ELF-1 (cell line): ENCODE measurements around the gene GNB1.

ENCODE experiments used
- DNase-seq: peaks from one replicate; pipeline ENCODE4 v3.0.0-alpha.2; 2016; ENCODE audit warnings: low read depth, low spot score

The GNB1 gene

DNA sequence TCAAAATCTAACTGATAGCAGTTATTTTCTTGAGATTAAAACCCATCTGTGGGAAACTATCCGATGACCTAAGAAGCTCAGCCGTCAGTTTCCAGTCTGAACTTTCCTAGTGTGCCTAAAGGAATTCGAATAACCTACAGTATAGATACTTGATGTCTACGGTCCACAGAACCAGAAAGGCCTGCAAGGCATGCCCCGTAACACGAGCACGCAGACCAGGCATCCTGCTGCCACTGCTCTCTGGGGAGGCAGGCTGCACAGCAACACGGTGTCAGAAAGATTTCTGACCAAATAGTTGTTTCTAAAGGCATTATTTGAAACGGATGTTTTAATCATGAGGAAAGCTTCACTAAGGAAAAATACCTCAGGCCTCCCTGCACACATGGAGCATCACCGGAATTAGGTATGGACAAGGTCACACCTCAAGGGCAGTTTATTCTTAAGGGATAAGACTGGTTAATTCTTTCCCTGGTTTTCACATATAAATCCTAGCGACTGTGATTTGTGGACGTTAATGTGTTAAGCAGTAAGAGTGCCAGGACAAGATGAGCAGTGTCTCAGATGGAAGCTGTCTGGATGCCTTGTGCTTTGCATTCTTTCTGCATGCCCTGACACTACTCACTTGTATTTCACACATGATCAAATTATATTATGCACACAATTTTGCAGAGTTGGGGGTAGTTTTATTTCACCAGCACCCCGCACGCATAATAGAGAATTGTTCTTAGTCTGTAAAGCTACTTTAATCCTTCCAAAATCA, 63.6 kb downstream of the GNB1 start:
- DNase-seq: no peak

DNA sequence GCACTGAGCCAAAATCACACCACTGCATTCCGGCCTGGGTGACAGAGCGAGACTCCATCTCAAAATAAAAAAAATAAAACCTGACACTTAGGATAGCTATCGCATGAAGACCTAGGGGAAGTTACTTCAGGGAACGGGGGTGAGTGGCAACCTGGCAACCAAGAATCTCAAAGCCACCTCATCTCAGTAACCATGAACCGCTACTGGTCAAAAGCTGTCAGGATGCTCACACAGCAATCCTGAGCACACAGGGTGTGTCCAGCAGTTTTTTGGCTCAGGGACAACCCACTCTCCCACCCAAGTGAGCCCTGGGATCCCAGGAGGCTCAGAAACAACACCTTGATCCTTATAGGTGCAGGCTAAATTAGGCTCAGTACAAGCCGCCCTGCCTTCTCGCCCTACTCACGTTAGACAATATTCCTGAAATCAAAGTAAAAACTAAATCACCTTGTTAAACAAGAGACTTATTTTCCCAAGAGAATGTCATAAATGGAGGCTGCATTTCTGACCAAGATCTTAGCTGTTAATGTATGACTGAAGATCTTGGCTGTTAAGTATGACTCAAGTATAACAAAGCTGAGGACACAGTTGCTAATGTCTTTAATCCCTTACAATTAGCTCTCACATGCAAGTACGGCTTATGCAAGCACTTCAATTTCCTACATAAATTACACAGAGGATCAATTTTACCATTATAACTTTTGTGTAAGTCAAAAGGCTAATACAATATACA, 64.4 kb downstream of the GNB1 start:
- no peak for DNase-seq

DNA sequence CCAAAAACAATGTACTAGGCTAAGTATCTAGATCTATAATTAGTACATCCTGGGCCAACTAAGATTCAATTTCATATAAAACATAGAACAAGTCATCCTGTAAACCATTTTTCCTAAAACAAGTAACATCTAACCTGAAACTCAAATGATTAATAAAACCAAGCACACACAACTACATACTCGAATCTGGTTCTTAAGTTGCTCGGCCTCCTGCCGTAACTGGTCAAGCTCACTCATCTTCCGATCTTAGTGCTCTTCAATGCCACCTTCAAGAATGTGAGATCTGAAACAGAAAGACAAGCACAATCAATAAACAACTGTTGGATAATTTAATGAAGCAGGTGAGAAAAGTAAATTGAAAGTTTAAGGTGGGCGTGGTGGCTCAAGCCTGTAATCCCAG, 65.7 kb downstream of the GNB1 start:
- no peak for DNase-seq

GRCh38 chr1:1819762-1820161, 71.1 kb downstream of the GNB1 start:
- no peak for DNase-seq

DNA sequence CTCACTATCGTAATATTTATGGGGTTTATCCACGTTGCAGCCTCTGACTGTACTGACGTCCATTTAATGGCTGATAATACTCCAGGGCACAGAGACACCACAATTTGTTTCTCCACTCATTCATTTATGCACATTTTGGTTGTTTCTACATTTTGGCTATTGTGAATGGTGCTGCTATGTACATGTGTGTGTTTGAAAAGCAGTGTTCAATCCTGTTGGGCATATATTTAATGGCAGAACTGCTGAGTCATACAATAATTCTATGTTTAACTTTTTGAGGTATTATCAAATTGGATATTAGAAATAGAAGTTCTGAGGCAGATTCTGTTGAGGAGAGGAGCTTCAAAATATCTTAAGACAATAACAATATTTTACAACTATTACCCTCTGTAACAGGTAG, 73.7 kb downstream of the GNB1 start:
- no peak for DNase-seq

- DNase-seq: no peak
Measured at GRCh38 chr1:1815606-1816281, 75.1 kb downstream of the GNB1 start.

DNA sequence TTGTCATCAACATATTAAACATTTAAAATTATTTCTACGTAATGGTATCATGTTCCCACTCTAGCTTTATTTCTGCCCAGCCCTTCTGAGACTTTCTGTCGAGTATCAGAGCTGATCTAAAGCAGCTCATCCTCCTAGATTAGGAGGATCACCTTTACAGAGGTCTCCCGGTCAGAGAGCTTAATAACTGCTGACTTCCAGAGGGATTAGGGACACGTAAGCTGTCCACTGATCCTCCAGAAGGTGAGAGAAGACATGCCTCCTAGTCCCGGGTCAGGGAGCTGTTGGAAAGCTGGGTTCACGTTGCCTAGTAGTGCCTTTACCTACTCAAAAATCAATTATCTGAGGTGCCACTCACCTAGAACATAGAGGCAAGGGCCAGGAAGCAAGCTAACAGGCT, 81.4 kb downstream of the GNB1 start:
- no peak for DNase-seq

DNA sequence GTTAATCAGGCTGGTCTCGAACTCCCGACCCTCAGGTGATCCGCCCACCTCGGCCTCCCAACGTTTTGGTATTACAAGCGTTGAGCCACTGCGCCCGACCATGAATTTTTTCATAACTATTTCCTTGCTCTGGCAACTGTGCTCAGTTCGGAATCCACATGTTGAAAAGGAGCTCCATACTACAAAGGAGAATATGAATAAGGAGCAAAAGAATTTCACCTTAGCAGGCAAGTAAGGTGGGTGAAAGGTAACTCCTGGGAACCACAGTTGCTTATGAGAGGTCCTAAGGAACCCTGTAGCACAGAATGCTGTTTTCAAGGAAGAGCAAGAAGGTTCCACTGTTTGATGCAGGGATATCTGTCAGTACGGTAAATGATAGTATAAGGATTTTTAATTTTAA, 82.7 kb downstream of the GNB1 start:
- no peak for DNase-seq

GRCh38 chr1:1806890-1807289, 84.0 kb downstream of the GNB1 start:
- DNase-seq: no peak

GRCh38 chr1:1804301-1804700, 86.6 kb downstream of the GNB1 start:
- no peak for DNase-seq

DNA sequence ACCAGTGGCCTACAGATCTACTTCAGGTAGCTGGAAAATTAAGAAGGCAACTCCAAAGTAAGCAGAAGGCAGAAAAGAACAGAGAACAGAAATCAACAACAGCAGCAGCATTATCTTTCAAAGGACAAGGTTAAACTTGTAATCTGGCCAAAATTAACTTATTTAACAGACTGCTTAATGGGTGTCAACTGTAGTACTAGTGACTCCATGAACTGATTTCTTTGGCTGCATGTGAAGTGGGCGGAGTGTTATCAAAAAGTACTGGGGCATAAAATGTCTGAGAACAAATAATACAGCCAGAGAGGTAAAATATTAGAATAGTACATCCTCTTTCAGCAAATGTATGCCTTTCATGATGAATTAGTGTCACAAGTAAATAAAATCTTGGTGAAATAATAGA, 88.0 kb downstream of the GNB1 start:
- no peak for DNase-seq

DNA sequence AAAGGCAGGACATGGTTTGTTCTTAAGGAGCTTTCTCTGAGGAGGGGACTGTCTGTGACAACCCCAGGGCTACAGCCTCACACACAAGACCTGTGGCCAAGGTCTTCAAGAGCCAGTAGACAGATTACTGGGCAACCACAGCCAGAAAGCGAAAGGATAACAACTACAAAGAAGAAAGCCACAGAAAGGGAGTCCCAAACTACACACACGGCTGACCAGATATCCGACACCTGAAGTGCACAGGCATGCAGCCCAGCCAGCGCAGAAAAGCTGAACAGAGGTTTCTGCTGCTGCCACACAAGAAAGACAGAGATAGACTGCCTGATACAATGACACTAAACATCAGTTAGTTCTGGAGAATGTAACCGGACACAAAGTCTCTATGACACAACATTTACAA, 91.2 kb downstream of the GNB1 start:
- no peak for DNase-seq

DNA sequence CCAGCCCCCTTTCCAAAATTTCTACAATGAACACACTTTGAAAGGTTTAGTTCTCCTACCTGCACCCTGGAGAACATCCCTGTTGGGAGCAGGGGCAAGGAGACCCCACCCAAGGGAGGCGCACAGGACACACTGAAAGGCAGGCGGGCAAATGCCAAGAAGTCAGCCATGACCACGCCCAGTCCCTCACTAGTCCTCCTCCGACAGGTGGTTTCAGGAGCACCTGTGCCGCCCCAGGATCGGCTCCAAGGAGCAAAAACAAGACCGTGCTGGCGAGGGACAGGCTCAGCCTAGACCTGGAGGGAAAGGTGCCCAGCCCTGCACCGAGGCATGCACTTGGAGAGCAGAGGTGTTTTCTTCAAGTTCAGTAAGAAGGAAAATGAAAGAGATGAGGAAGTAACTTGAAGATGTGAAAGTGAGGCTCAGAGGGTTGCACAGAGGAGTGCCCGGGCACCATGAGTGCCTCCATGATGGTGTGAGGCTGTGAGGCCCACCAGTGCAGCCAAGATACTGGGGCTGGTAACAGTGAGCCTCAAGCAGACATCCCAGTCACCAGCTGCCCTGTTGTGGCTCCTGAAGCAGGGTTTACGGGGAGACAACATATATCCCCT, 93.1 kb downstream of the GNB1 start:
- DNase-seq: no peak

DNA sequence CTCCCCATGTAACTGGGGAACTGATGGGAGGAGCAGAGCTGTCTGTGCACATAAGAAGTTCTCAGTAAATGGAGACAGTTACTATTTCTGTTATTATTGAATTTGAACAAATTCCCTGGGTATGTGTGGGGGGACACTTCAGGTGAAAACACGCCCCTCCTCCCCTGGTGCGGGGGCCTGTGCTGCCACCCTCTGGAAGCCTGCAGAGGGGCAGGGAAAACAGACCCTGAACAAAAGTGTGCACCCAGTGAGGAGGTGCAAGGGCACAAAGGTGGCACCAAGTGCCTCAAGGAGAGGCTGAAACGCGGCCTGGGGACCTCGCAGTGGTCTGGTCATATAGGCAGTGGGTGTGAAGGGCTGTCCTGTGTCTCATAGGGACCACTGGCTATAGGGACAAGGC, 94.4 kb downstream of the GNB1 start:
- DNase-seq: no peak

DNA sequence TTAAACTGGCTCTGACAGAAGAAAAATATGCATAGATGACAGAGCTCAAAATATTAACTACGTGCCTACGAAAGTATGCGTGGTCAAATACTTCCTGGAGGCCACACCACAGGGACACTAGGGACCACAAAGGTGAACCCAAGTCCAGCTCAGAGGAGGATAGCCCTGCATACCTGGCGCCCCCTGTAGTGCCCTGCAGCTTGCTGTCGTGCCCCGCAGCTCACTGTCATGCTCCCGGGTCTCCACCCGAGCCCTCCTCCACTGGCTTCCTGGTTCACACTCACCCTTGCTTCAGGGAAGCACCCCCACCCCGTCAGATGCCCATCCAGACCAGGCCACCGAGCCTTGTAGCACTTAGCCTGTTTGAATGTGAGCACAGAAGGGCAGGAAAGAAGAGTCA, 95.9 kb downstream of the GNB1 start:
- no peak for DNase-seq

- DNase-seq: no peak
Measured at GRCh38 chr1:1793481-1794244, 97.2 kb downstream of the GNB1 start.

- peak; percentile 32 for DNase-seq
Measured at GRCh38 chr1:1788646-1789431, 102.0 kb downstream of the GNB1 start.

DNA sequence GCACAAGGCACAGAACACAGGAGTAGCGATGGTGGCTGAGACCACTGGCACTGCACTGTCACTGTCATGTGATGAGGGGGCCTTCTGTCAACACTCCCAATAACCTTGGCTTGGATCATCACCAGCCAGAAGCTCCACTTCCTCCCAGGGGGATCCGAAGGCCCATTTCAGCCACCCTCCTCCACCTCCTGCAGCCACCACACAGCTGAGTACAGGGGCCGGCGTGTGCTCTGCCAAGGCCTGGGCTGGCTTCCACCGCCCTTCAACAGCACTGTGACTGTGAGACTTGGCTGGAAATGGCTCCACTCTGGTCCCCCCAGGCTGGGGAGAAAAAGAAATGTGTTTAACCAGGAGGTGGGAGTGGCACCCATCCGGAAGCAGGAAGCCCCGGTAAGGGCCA, 102.8 kb downstream of the GNB1 start:
- no peak for DNase-seq

DNA sequence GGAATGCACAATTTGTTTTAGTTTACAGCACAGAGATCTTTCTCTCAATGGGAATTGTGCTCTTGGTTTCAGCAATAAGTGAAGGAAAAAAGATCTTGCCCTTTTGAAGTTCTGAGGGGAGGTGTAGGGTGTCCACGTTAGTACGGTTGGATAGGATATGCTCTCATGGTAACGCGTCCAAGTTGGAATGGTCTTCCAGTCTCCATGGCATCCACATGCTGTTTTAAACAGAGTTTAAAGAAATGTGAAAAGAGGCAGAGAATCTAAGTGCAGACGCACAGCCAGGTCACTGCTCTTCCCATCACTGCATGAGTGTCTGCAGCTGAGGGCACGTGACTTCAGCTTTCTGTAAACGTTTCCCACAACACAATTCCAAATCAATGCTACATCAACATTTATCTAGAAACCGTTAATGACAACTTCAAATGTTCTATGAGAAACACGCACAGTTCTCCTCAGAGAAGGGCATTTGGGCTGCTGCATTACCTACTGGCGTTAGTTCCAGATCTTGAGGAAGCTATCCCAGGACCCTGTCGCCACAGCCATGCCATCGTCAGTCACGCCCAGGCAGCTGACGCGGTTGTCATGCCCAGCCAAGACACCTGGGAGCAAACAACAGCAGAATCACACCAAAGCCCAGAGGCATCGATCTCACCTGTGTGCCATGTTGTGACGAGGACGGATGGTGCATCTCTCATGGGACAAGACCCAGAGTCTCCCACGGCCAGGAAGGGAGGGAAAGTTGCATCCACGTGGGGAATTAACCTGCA, 103.9 kb downstream of the GNB1 start:
- DNase-seq: no peak

DNA sequence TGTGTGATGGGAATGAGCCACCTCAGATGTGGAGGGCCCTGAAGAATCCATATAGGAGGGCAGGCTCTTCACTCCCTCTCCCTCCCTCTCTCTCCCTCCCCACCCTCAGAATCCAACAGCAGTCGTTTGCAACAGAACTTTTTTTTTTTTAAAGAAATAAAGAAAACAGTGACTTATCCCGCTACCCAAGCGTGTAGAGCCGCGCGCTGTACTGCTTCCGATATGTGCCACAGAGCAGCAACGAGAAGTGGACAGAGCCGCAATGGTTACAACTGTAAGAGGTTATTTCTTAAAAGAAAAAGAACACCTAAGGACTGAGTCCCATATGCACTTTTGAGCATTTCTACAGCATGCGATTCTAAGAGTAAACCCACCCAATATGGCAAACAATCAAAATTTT, 105.2 kb downstream of the GNB1 start:
- DNase-seq: no peak
